Panc1 (cell line): Measurements from ENCODE around the gene LY86.

Experiments
- POLR2AphosphoS5 ChIP-seq: IDR thresholded peaks from 2 replicates; pipeline ENCODE4 v1.6.1; 2012; ENCODE audit warnings: mild to moderate bottlenecking, low read depth, low read length, moderate library complexity
- REST ChIP-seq, 2 experiments: IDR thresholded peaks; 2 replicates each; pipeline ENCODE4 v1.6.1; 2011 to 2012; ENCODE audit warnings: low read depth in 2 of 2, control low read depth in 1 of 2, low read length in 1 of 2, mild to moderate bottlenecking in 1 of 2, moderate library complexity in 1 of 2; ENCODE audit not compliant: insufficient read depth in 1 of 2
- TF ChIP-seq, protein P1 (sequence below): fragments of 450-650 bp; IDR thresholded peaks from 2 replicates; pipeline ENCODE4 v1.5.1; 2017; ENCODE audit warnings: mild to moderate bottlenecking

DNA sequence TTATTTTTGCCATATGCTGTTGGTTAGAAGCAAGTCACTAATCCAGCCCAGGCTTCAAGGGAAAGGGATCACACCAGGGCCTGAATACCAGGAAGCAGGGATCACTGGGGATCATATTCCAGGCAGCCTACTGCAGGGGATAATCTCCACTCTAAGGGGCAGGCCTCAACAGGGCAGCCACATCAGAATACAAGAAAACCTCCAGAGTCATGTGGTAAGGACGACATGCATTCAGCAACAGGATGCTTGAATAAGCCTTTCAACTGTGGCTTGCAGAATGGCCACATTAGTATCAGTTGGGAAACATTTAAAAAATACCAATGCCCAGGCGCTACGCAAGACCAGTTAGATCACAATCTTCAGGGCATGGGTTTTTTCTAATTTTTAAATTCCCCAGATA lies 109.1 kb downstream of the LY86 start:
- TF ChIP-seq, protein P1, sequence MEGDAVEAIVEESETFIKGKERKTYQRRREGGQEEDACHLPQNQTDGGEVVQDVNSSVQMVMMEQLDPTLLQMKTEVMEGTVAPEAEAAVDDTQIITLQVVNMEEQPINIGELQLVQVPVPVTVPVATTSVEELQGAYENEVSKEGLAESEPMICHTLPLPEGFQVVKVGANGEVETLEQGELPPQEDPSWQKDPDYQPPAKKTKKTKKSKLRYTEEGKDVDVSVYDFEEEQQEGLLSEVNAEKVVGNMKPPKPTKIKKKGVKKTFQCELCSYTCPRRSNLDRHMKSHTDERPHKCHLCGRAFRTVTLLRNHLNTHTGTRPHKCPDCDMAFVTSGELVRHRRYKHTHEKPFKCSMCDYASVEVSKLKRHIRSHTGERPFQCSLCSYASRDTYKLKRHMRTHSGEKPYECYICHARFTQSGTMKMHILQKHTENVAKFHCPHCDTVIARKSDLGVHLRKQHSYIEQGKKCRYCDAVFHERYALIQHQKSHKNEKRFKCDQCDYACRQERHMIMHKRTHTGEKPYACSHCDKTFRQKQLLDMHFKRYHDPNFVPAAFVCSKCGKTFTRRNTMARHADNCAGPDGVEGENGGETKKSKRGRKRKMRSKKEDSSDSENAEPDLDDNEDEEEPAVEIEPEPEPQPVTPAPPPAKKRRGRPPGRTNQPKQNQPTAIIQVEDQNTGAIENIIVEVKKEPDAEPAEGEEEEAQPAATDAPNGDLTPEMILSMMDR, result no peak
- TF ChIP-seq POLR2AphosphoS5 (no peak), REST (IDR thresholded peaks at IDR 0.05; ENCODE audit: insufficient read depth in 1 of 2, low read depth in 2 of 2, low read length in 1 of 2) (no peak)
